Measurements from ENCODE around the gene WTIP.

DNA sequence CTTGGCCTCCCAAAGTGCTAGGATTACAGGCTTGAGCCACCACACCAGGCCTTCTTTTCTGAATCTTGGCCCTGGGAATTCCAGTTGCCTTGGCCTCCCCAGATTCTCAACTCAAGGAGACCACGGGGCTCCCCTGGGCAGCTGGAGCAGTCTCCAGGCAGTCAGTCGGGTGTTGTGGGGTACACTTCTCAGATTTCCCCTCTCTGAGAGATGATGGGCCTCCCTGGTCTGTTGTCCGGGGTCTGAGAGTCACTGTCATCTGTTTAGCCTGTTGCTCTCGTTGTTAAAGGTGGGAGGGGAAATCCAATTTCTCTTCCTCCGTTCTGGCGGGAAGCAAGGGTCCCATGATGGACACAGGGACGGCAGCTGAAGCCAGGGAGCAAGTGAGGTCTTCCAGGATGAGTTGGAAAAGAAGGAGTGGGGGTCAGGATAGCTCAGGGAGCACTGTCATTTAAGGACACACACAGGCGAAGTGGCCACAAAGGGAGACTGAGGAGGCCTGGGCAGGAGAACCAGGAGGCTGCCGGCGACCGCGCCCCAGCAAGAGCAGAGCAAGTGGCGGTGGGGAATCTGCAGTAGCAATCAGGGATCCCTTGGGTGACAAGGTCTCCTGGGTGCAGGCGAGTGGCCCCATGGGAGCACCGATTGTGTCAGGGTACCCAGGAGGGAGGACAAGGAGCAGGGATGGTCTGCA is 15.7 kb downstream of the WTIP start:
- TF ChIP-seq, protein P1, sequence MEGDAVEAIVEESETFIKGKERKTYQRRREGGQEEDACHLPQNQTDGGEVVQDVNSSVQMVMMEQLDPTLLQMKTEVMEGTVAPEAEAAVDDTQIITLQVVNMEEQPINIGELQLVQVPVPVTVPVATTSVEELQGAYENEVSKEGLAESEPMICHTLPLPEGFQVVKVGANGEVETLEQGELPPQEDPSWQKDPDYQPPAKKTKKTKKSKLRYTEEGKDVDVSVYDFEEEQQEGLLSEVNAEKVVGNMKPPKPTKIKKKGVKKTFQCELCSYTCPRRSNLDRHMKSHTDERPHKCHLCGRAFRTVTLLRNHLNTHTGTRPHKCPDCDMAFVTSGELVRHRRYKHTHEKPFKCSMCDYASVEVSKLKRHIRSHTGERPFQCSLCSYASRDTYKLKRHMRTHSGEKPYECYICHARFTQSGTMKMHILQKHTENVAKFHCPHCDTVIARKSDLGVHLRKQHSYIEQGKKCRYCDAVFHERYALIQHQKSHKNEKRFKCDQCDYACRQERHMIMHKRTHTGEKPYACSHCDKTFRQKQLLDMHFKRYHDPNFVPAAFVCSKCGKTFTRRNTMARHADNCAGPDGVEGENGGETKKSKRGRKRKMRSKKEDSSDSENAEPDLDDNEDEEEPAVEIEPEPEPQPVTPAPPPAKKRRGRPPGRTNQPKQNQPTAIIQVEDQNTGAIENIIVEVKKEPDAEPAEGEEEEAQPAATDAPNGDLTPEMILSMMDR (IDR thresholded peaks at IDR 0.05; ENCODE audit: low read length) = no peak
- no peak for TF ChIP-seq EZH2 (IDR thresholded peaks at IDR 0.05; ENCODE audit: borderline replicate concordance, low read length)

Data from OCI-LY1 (cell line).